GM10266 (cell line): Measurements from ENCODE around the gene YPEL4.

ENCODE experiments used
- DNase-seq: peaks from one replicate; pipeline ENCODE4 v3.0.0; 2012; ENCODE audit errors: extremely low spot score
- TF ChIP-seq, protein P1 (sequence below): IDR thresholded peaks from 2 replicates; pipeline ENCODE4 v1.5.1; 2012; ENCODE audit warnings: mild to moderate bottlenecking, low read depth; ENCODE audit not compliant: control insufficient read depth, insufficient read depth; ENCODE audit errors: missing control alignments

Gene YPEL4

DNA sequence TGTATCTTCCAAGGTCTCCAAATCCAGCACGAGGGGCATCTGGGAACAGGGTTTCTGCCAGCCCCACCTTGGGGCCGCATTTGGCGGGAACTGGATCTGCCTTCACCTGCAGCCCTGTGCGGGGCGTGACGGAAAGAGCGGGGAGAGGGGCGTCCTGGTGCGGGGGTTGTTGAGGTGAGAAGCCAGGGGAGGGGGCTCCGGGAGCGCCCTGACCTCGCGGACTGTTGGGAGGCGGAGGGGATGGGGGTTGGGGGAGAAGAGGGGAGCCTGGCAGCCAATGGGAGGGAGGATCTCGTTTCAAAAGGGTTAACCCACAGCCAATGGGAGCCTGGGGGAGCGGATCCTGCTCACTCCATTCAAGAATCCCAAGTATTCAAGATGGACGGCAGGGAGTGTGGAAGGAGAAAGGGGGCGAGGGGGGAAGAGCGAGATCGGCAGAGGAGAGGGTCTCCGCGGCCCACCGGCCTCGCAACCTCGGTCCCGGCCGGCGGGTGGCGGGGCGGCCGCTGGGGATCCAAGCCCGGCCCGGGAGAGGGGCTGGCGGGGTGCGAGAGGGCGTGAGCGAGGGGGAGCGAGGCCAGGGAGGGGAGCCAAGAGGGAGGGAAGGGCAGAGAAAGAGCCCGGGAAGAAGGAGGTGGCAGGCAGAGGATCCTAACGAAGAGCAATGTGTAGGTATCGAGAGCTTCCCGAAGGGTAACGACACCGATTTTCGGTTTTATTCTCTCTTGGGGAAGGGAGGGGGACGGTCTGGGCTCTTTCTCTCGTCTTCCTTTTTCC lies 11.5 kb downstream of the YPEL4 start:
- TF ChIP-seq, protein P1, sequence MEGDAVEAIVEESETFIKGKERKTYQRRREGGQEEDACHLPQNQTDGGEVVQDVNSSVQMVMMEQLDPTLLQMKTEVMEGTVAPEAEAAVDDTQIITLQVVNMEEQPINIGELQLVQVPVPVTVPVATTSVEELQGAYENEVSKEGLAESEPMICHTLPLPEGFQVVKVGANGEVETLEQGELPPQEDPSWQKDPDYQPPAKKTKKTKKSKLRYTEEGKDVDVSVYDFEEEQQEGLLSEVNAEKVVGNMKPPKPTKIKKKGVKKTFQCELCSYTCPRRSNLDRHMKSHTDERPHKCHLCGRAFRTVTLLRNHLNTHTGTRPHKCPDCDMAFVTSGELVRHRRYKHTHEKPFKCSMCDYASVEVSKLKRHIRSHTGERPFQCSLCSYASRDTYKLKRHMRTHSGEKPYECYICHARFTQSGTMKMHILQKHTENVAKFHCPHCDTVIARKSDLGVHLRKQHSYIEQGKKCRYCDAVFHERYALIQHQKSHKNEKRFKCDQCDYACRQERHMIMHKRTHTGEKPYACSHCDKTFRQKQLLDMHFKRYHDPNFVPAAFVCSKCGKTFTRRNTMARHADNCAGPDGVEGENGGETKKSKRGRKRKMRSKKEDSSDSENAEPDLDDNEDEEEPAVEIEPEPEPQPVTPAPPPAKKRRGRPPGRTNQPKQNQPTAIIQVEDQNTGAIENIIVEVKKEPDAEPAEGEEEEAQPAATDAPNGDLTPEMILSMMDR = no peak
- DNase-seq = peak; percentile 64

GRCh38 chr11:57637626-57638004 lies 12.1 kb downstream of the YPEL4 start:
- DNase-seq = no peak
- TF ChIP-seq, protein P1 = no peak

DNA sequence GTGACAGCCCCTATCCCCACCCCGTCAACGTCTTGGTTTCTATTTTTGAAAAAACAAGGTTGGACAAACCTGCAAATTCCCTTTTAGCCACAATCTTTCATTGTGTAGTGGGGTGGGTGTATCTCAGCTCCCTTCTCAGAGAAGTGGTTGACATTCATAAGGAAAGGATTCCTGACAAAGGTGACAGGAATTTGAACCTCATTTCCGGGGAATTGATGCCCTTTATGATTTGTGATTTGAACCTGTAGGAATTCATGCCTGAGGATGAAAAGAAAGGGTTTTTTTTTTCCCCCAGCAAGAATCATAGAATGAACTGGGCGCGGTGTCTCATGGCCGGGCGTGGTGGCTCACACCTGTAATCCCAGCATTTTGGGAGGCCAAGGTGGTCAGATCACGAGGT lies 14.5 kb downstream of the YPEL4 start:
- TF ChIP-seq, protein P1 = no peak
- no peak for DNase-seq

DNA sequence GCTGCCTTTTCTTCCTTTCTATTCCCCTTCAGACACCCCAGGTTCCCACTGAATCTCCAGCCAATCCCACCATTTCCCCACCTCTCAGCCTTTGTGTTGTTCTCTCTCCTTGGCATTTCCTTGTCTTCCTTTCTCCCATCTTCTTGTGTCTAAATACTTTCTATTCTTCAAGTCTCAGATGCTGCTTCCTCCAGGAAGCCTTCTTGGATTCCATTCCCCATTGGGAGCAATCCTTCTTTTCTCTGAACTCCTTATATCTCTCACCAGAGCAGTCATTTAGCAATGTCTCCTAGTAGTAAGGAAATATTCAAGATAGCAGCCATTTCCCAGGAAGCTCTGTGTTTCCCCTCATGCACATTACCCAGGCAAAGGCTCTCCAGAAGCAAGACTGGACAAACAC lies 15.4 kb downstream of the YPEL4 start:
- DNase-seq = no peak
- TF ChIP-seq, protein P1 = no peak

GRCh38 chr11:57633394-57634070 lies 16.2 kb downstream of the YPEL4 start:
- TF ChIP-seq, protein P1 = no peak
- no peak for DNase-seq

GRCh38 chr11:57632116-57632515 lies 17.6 kb downstream of the YPEL4 start:
- TF ChIP-seq, protein P1 = no peak
- DNase-seq = no peak

GRCh38 chr11:57630171-57630570 lies 19.5 kb downstream of the YPEL4 start:
- TF ChIP-seq, protein P1 = no peak
- DNase-seq = no peak
